Measurements from ENCODE around the gene ETDC.

DNA sequence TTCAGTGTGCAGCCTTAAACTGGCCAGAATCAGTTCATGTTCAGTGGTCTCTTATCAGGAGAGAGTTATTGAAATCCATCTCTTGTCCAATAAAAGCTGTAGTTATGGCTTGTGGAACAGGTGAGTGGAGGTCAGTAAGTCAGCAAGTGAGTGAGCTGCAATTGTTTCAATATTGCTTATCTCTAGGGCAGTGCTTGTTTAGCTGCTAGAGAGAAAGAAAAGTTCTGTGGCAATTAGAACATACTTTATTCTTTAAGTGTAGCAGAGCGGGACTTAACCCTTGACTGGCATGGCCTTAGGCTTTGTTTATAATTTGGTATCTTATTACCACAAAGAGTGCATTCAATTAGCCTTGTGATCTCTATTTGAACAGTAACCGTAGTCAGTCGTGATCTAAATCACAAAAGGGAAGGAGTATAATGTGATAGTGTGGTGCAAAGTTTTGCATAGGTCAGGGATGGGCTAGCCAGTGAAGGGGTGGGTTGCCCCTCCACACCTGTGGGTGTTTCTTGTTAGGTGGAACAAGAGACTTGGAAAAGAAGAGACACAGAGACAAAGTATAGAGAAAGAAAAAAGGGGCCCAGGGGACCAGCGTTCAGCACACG lies 6.9 kb upstream of the ETDC start:
- TF ChIP-seq POLR2A (IDR thresholded peaks at IDR 0.05) = no peak
- TF ChIP-seq, protein P1, sequence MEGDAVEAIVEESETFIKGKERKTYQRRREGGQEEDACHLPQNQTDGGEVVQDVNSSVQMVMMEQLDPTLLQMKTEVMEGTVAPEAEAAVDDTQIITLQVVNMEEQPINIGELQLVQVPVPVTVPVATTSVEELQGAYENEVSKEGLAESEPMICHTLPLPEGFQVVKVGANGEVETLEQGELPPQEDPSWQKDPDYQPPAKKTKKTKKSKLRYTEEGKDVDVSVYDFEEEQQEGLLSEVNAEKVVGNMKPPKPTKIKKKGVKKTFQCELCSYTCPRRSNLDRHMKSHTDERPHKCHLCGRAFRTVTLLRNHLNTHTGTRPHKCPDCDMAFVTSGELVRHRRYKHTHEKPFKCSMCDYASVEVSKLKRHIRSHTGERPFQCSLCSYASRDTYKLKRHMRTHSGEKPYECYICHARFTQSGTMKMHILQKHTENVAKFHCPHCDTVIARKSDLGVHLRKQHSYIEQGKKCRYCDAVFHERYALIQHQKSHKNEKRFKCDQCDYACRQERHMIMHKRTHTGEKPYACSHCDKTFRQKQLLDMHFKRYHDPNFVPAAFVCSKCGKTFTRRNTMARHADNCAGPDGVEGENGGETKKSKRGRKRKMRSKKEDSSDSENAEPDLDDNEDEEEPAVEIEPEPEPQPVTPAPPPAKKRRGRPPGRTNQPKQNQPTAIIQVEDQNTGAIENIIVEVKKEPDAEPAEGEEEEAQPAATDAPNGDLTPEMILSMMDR (IDR thresholded peaks at IDR 0.05) = no peak
